OCI-LY3 (cell line): ENCODE data around the gene CLEC4F.

Source experiments
- H2AFZ ChIP-seq: fragments of 200-600, 300-600 bp; shearing (Covaris generic); 2 replicates; pipeline ENCODE4 v1.6.0; 2014; ENCODE audit warnings: antibody characterized with exemption, low read depth, low read length
- H3K27ac ChIP-seq: fragments of 200-600, 300-600 bp; sonication (generic); 2 replicates; pipeline ENCODE4 v1.5.1; 2014; ENCODE audit warnings: mild to moderate bottlenecking, low read length, moderate library complexity, mixed read lengths
- H3K27me3 ChIP-seq: fragments of 200-600, 300-600 bp; sonication (generic); 2 replicates; pipeline ENCODE4 v1.6.1; 2014; ENCODE audit warnings: low read depth, low read length, mixed read lengths
- H3K36me3 ChIP-seq: fragments of 200-600, 300-600 bp; sonication (generic); replicated peaks from 2 replicates; pipeline ENCODE3; 2014; ENCODE audit warnings: low read depth, low read length, mixed read lengths
- H3K4me1 ChIP-seq: fragments of 300-600, 200-600 bp; sonication (generic); 2 replicates; pipeline ENCODE4 v1.6.1; 2014; ENCODE audit warnings: low read length, mixed read lengths
- H3K4me2 ChIP-seq: fragments of 200-600, 300-600 bp; sonication (generic); 2 replicates; pipeline ENCODE4 v1.6.1; 2014; ENCODE audit warnings: low read length, mixed read lengths
- H3K4me3 ChIP-seq: fragments of 300-600, 200-600 bp; sonication (generic); 2 replicates; pipeline ENCODE4 v1.5.1; 2014; ENCODE audit warnings: antibody characterized with exemption, mild to moderate bottlenecking, low read length, moderate library complexity
- H3K79me2 ChIP-seq: fragments of 300-600, 200-600 bp; shearing (Covaris generic); 2 replicates; pipeline ENCODE4 v1.6.1; 2014; ENCODE audit warnings: mild to moderate bottlenecking, low read length, mixed read lengths
- H3K9ac ChIP-seq: fragments of 300-600, 200-600 bp; shearing (Covaris generic); 2 replicates; pipeline ENCODE4 v1.6.0; 2014; ENCODE audit warnings: mild to moderate bottlenecking, low read length, moderate library complexity
- H3K9me3 ChIP-seq: fragments of 200-600, 300-600 bp; shearing (Covaris generic); 2 replicates; pipeline ENCODE4 v1.6.1; 2014; ENCODE audit warnings: low read length, mixed read lengths; ENCODE audit not compliant: insufficient read depth
- H4K20me1 ChIP-seq: fragments of 200-600, 300-600 bp; sonication (generic); 2 replicates; pipeline ENCODE4 v1.6.1; 2016; ENCODE audit warnings: low read length, mixed read lengths; ENCODE audit not compliant: insufficient read depth
- CTCF ChIP-seq: fragments of 200-600, 300-600 bp; sonication (generic); IDR thresholded peaks from 2 replicates; pipeline ENCODE4 v1.5.1; 2014; ENCODE audit warnings: antibody characterized with exemption, low read length, low read depth
- EZH2phosphoT487 ChIP-seq: fragments of 200-600 bp; shearing (Covaris generic); IDR thresholded peaks from 2 replicates; pipeline ENCODE4 v1.6.1; 2018; ENCODE audit warnings: antibody characterized with exemption, mixed run types, low read depth

The CLEC4F gene

DNA sequence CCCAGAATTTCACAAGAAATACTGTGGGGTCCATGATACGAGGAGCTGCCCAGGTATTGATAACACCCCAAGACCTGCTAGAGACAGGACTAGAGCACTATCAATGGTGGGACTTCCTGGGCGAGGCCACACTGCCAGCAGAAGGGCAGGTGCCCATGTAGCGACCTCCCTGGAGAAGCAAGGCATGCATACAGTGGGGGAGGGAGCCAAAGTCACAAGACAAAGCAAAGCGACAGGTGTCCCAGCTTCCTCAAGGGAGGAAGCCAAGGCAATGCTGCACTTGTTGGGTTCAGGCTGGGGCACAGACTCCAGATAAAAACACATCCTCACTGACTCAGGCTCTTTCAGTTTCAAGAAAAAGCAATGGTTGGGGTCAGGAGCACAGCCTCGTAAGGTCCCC, 7.7 kb upstream of the CLEC4F start:
- H3K4me2 ChIP-seq: no peak overlapping the region
- H3K4me3 ChIP-seq: no peak overlapping the region
- no peak overlapping the region for H2AFZ ChIP-seq
- peaks cover 7% of the 10 kb centered on the region for H3K4me1 ChIP-seq
- H3K79me2 ChIP-seq: no peaks in the 10 kb centered on the region
- H3K27me3 ChIP-seq: peaks cover 6% of the 10 kb centered on the region; the same call in 1 of the 2 replicates
- TF ChIP-seq EZH2phosphoT487 (no peak), CTCF (no peak)
- no peaks in the 10 kb centered on the region for H3K36me3 ChIP-seq
- H3K27ac ChIP-seq: no peak overlapping the region
- no peaks in the 10 kb centered on the region for H3K9me3 ChIP-seq
- no peak overlapping the region for H3K9ac ChIP-seq
- H4K20me1 ChIP-seq: no peaks in the 10 kb centered on the region

DNA sequence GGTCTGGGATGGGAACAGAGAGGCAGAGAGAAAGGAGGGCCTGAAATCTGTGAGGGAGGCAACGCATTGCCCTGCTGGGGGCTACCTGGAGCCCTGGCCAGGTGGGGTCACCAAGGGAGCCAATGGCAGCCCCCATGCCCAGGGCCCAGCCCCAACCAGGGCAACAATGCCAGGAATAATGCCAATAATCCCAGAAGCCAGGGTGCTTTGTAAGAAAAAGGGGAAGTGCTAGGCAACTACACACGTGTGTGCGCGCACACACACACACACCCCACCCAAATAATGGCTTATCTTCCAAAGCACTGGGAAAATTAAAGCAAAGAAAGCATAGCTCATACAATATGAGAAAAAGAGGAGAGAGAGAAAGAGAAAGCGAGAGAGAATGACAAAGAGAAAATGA, 7.0 kb upstream of the CLEC4F start:
- Histone ChIP-seq H3K79me2 (no peaks in the 10 kb centered on the region), H3K4me1 (peaks cover 7% of the 10 kb centered on the region), H3K9me3 (no peaks in the 10 kb centered on the region), H3K27ac (no peak overlapping the region), H3K4me3 (no peak overlapping the region), H3K36me3 (no peaks in the 10 kb centered on the region), H3K4me2 (no peak overlapping the region), H4K20me1 (no peaks in the 10 kb centered on the region), H3K27me3 (peaks cover 6% of the 10 kb centered on the region; the same call in 1 of the 2 replicates), H3K9ac (no peak overlapping the region), H2AFZ (no peak overlapping the region)
- TF ChIP-seq EZH2phosphoT487 (no peak), CTCF (no peak)

- TF ChIP-seq EZH2phosphoT487 (no peak), CTCF (no peak)
- Histone ChIP-seq H3K79me2 (no peaks in the 10 kb centered on the region), H3K4me1 (peaks cover 7% of the 10 kb centered on the region), H3K4me2 (no peak overlapping the region), H3K4me3 (no peak overlapping the region), H3K36me3 (no peaks in the 10 kb centered on the region), H2AFZ (no peak overlapping the region), H3K9me3 (no peaks in the 10 kb centered on the region), H4K20me1 (no peaks in the 10 kb centered on the region), H3K27me3 (peaks cover 6% of the 10 kb centered on the region; the same call in 1 of the 2 replicates), H3K27ac (no peak overlapping the region), H3K9ac (no peak overlapping the region)
These were observed 6.4 kb upstream of the CLEC4F start for GRCh38 chr2:70826696-70827350.

DNA sequence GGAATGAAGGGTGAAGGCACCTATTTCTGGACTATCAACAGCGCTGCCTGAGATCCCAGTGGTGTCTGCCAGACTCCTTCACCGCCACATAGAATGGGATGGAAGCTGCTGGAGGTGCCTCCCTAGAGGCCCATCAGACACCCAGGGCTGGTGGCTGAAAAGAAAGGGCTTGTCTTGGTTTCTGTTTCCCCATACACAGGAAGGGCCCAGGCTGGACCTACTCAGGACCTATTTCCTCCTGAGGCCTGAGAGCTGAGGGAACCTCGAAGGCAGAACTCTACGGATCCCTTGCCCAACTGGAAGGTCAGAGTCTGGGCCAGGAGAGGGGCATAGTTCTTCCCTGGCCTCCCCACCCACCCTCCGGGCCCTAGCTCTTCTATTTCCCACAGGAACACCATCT, 2.9 kb upstream of the CLEC4F start:
- Histone ChIP-seq H4K20me1 (no peaks in the 10 kb centered on the region), H2AFZ (no peak overlapping the region), H3K4me3 (no peak overlapping the region), H3K79me2 (no peaks in the 10 kb centered on the region), H3K4me1 (no peaks in the 10 kb centered on the region), H3K4me2 (no peak overlapping the region), H3K27me3 (0 out of 2 replicates have a peak, but pooled peaks cover 4% of the 10 kb centered on the region), H3K36me3 (no peaks in the 10 kb centered on the region), H3K27ac (no peak overlapping the region), H3K9ac (no peak overlapping the region), H3K9me3 (no peaks in the 10 kb centered on the region)
- TF ChIP-seq EZH2phosphoT487 (no peak), CTCF (no peak)
